ENCODE data around the gene PPFIA3.
A peak's percentile ranks its signal among the peaks of the same experiment; 100 is the strongest.

DNA sequence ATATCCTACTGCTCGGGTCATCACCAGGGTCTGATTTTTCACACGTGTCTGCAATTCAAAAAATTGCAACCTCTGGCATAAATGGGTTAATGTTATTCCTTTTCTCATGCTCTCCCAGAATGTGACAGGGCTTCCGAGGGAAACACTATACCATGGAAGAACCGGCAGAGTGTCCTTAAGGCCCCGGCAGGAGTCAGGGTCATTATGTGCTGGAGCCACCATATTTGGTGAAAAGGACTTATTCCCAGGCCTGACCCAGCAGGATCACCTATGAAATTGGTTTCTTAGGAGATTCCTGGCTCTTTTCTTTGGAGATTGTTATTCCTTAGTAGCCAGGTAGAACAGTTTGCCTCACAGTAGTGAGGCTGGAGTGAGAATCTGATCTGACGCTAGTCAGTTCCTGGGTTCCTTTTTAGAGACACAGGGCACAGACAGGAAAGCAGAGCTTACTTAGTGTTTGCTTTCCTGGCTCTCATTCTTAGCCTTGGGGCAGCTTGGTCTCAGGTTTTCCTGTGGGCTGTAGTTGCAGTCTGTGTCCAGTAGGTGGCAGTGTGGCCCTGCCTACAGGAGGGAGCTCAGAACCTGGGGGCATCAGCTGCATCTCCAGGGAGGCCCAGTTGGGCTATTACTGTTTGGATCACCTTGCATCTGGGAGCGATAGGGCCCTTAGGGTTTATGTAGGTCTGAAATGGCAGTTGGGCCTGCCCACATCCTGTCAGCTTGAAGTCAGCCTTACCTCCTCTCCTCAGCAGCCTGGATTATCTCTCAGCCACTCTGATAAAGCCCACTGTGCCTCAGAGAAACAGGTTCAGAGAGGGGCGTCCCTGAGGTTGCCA lies 21.7 kb upstream of the PPFIA3 start:
- TF ChIP-seq, protein P1, sequence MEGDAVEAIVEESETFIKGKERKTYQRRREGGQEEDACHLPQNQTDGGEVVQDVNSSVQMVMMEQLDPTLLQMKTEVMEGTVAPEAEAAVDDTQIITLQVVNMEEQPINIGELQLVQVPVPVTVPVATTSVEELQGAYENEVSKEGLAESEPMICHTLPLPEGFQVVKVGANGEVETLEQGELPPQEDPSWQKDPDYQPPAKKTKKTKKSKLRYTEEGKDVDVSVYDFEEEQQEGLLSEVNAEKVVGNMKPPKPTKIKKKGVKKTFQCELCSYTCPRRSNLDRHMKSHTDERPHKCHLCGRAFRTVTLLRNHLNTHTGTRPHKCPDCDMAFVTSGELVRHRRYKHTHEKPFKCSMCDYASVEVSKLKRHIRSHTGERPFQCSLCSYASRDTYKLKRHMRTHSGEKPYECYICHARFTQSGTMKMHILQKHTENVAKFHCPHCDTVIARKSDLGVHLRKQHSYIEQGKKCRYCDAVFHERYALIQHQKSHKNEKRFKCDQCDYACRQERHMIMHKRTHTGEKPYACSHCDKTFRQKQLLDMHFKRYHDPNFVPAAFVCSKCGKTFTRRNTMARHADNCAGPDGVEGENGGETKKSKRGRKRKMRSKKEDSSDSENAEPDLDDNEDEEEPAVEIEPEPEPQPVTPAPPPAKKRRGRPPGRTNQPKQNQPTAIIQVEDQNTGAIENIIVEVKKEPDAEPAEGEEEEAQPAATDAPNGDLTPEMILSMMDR (IDR thresholded peaks at IDR 0.05; ENCODE audit: low read depth, low read length): peak; percentile 96
- TF ChIP-seq POLR2A (IDR thresholded peaks at IDR 0.05; ENCODE audit: extremely low read depth, insufficient read length) (no peak), MYC (IDR thresholded peaks at IDR 0.05; ENCODE audit: low read depth, low read length) (no peak)

Data from NB4 (cell line).